GM19238 (cell line): ENCODE measurements around the gene NCAPH2.
"Not testable (repeated sequence)": the region's sequence is repeated elsewhere in the genome, so short reads cannot be mapped to it uniquely, and the experiment has no call there.

Experiments used
- DNase-seq: peaks from one replicate; pipeline ENCODE4 v3.0.0; 2011; ENCODE audit warnings: low spot score; ENCODE audit not compliant: insufficient read length

NCAPH2 gene

GRCh38 chr22:50517495-50518260, 9.7 kb downstream of the NCAPH2 start:
- DNase-seq, result no peak

- DNase-seq, result no peak
These were observed 10.6 kb downstream of the NCAPH2 start for GRCh38 chr22:50518606-50519005.

GRCh38 chr22:50519151-50519550, 11.1 kb downstream of the NCAPH2 start:
- no peak for DNase-seq

GRCh38 chr22:50520184-50520583, 12.2 kb downstream of the NCAPH2 start:
- DNase-seq, result not testable (repeated sequence)

GRCh38 chr22:50520826-50521453, 12.9 kb downstream of the NCAPH2 start:
- no peak for DNase-seq

- DNase-seq, result no peak
These were observed 13.7 kb downstream of the NCAPH2 start for GRCh38 chr22:50521710-50522109.

- DNase-seq, result no peak
These were observed 14.3 kb downstream of the NCAPH2 start for GRCh38 chr22:50522208-50522805.

GRCh38 chr22:50522806-50523438, 14.9 kb downstream of the NCAPH2 start:
- DNase-seq, result no peak

- DNase-seq, result no peak
These were observed 15.4 kb downstream of the NCAPH2 start for GRCh38 chr22:50523458-50523805.

GRCh38 chr22:50523806-50524675, 16.0 kb downstream of the NCAPH2 start:
- DNase-seq, result no peak

GRCh38 chr22:50524676-50525103, 16.7 kb downstream of the NCAPH2 start:
- DNase-seq, result no peak

GRCh38 chr22:50525104-50525857, 17.3 kb downstream of the NCAPH2 start, which contains the start of gene SCO2:
TSS of gene SCO2 (minus strand) at chr22:50525598. CDS start at chr22:50524411, 1,187 bp downstream.
- DNase-seq, result peak; percentile 98

GRCh38 chr22:50525858-50526107, 17.8 kb downstream of the NCAPH2 start:
- peak; percentile 57 for DNase-seq

GRCh38 chr22:50526108-50526833, 18.2 kb downstream of the NCAPH2 start:
- DNase-seq, result peak; percentile 87

- DNase-seq, result peak; percentile 71
These were observed 19.1 kb downstream of the NCAPH2 start for GRCh38 chr22:50526834-50527801.

- no peak for DNase-seq
These were observed 20.1 kb downstream of the NCAPH2 start for GRCh38 chr22:50527921-50528681.

- no peak for DNase-seq
These were observed 20.8 kb downstream of the NCAPH2 start for GRCh38 chr22:50528682-50529415.
